Fibroblast of skin of right quadriceps (primary cell): ENCODE results near the gene PITRM1.
A peak's percentile ranks its signal among the peaks of the same experiment; 100 is the strongest.

Experiments
- DNase-seq: peaks from one replicate; pipeline ENCODE4 v3.0.0-alpha.2; 2013

The PITRM1 gene

DNA sequence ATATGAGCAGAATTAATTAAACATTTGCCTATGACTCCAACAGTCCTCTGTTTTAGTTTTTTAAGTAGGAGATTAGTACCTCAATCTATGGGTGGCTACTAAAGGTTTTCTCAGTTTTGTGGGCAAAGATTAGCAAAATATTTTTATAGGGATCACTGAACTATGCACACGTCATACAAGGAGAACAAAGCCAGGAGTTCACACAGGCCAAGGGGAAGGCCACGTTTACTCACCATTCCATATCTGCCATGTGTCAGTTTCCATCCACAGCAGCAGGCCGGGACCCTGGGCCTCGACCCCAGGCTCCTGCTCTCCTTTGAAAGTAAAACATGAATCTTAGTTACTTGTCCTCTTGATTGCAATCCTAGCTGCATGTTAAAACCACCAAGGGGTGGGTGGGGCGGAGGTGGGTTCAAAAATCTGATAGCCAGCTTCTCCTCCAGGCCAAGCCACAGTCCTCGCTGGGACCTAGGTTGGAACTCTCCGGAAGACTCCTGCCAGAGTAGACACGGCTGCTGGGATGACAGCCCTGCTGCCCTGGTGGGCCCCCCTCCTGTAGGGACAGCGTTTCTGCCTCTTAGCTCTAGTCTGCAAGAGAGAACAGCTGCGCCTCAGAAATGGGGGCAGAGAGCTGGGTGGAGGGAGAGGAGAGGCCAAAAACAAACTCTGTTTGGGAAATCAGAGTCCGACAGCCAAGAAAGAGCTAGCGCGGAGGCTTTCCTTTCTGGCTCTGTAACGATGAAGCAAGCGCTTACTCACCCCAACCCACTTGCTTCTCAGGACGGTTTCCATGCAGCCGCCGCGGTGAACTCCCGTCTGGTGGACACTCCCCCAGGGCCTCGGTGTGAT lies 35.6 kb downstream of the PITRM1 start:
- peak; percentile 45 for DNase-seq

DNA sequence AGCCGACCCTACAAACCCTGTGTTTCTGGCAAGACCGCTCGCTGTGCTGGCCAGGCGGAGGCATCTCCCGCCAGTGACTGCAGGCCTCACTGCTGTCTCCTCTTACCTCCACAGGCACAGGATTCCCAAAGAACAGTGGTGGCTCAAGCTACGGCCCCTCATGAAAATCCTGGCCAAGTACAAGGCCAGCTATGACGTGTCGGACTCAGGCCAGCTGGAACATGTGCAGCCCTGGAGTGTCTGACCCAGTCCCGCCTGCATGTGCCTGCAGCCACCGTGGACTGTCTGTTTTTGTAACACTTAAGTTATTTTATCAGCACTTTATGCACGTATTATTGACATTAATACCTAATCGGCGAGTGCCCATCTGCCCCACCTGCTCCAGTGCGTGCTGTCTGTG lies 36.2 kb downstream of the PITRM1 start:
- DNase-seq: no peak

DNA sequence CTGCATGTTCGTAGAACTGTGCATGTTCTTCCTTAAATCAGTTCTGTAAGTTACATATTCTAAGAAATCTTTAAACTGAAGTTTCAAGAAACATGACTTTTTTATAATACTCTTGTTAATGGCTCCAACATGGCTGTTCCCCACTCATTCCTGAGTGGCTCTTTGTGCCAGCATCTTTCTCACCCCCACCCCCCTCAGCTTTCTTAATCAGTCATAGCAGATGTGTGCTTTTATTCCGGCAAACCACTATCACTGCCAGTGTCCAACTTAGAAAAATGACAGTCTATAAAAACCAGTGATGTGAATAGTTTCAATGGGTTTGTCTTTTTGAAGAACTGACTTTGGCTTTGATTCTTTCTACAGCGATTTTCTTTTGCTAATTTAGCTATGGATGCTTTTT lies 37.6 kb downstream of the PITRM1 start:
- DNase-seq: no peak

DNA sequence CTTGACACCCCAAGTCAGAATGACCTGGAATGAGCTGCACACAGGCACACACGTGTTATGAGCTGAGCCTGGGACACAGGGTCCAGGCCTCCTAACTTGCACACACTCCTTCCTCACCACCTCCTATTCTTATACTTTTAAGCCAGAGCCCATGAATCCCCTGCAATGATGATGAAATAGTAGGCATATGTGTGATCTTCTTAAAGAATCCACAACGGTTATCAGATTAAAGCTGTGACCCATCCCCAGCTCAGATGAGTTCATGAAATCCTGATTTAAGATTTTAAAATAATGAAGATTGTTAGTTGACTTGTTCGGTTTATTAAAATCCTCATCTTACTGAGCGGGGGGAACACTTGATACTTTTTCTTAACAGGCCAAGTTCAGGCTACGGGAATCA lies 38.6 kb downstream of the PITRM1 start:
- no peak for DNase-seq

DNA sequence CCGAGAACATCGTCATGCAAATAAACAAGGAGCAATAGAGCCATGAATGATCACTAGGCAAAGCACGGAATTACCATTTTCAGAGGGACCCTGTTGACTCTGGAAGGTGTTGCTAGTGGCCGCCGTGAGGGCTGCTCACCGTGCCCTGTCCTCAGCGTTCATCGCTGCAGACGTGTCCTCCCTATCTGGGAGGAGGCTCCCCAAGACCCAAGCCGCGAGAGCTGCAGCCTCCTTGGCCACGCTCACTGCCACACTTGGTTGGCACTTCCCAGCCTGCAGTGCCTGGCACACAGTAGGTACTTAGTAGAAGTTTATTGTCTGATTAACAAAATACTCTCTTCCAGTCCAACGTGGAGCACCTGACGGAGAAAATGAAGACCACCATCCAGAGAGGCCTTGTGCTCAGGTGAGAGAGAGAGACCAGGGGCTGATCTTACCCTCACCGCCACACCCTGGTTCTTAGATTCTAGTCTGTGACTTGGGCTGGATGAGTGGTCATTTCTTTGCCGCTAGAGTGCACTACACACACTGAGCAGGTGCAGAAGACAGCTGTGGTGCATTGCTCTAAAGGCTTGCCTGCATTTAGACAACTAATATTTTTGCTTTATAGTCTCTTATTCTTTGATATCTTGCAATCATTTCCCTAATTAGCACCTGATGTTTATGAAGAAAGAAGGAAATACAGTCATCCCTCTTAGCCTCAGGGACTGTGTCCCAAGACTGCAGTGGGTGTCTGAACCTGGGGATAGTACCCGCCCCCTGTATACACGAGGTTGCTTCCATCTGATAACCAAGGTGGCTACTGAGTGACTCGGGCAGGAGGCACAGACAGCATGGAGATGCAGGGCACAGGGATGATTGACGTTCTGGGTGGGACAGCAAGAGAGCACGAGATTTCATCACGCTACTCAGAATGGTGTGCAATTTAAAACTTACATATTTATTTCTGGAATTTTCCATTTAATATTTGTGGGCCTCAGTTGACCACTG lies 40.3 kb downstream of the PITRM1 start:
- no peak for DNase-seq

DNA sequence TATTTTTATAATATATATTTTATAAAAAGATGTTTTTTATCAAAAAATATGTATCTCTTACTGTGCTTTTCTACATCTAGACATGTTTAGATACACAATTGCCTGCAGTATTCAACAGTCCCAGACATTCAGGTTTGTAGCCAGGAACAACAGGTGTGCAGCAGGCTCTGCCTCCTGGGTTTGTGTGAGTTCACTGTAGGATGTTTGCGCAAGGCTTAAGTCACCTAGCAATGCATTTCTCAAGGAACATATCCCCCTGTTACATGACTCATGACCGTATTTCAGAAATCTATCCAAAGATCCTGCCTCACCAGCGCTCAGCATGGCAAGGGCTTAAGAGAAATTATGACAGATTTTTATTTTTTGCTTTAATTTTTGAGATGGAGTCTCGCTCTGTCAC lies 41.5 kb downstream of the PITRM1 start:
- peak; percentile 8 for DNase-seq

DNA sequence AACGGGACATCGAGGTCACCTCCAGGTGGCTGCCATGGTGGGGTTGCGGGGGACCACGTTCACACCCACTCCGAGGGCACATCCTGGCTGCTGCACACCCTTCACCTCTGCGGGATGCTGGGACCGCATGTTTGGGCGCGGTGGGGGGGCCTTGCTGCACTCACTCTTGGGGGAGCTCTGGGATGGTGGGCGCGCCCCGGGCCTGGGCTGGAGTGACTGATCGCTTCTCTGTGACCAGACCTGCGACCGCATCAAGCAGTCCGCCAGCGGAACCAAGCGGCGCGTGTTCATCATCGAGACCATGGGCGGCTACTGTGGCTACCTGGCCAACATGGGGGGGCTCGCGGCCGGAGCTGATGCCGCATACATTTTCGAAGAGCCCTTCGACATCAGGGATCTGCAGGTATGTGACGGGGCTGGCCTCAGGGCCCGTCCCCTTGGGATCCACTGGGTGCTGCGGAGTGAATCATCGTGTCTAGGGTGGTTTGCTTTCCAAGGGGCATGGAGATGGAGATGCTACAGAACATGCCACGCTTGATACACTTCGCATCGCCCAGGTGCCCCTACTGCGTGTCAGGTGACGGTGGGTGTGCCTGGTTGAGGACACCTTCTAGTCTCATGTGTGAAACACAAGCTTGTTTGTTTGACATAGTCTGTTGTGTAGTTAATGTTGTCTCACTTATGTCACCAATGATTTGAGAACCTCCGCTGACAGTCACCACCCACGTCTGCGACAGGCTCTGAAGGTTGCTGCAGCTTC lies 42.8 kb downstream of the PITRM1 start:
- DNase-seq: no peak

DNA sequence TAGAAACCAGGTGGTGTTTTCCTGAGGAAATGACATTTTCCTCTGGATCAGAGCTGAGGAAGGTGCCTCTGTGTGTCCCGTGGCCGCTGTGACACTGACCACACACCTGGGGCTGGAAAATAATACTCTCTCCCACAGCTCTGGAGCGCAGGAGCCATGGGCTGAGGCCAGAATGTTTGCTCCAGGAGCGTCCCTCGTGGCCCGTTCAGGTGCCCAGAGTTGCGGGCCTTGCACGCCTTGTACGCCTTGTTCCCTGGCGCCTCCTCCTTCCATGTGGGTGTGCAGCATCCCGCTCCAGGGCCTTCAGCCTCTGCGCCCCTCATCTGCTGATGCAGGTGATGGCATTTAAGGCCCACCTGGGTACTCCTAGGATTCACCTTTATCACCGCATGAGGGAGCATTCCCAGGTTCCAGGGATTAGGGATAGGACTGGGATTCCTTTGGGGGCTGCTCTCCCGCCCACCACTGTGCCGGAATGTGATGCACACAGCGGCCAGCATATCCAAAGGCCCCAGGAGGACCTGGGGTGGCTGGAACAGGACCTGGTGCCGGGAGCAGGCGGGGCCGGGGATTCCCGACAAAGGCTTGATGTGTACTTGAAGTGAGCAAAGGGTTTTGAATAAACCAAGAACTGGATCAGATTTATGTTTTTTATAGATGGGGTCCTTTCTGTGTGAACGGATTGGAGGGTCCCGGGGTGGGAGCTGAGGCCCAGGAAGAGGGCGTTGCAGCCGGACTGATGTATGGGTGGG lies 44.0 kb downstream of the PITRM1 start:
- DNase-seq: no peak

DNA sequence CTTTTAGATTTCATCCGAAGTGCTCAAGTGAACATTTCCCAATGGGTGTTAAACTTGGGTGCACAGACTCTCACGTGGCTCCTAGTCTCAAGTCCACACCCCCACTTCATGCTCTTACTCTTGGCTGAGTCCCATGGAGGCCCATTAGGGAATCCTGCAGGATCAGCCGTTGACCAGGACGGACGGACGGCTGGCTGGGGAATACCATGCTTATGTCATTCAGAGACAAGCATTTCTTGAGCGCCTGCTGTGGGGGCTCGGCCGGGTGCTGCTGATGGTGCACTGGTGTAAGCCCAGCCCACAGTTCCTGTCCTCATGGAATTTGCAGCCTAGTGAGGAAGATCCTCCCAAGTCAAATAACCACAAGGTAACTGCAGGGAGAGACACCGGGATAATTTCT lies 44.7 kb downstream of the PITRM1 start:
- DNase-seq: no peak

DNA sequence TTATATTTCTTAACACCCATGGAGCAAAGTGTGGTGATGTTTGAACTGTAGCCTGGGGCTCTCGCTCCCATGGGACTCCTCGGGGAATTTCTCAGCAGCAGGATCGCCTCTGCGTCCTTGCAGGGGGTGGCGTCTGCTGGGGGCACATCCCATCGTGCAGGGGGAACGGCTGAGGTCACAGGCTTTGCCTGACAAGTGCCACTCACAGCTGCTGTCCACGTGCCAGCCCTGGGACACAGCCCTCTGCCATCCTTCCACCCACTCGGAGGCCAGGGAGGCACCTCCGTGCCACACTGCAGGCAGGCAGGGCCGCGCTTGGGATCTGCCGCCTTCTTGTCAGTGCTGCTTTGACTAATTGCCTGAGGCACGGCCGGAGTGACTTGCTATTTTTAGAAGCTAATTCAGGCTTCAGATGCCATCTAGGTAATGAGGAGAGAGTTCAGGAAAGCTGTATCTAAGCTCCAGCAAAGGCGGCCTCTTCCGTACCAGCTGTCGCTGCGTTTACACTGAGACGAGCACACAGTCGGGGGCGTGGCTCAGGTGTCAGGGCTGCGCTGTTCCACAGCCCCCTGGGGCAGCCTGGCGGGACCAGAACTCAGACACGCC lies 45.7 kb downstream of the PITRM1 start:
- DNase-seq: no peak

DNA sequence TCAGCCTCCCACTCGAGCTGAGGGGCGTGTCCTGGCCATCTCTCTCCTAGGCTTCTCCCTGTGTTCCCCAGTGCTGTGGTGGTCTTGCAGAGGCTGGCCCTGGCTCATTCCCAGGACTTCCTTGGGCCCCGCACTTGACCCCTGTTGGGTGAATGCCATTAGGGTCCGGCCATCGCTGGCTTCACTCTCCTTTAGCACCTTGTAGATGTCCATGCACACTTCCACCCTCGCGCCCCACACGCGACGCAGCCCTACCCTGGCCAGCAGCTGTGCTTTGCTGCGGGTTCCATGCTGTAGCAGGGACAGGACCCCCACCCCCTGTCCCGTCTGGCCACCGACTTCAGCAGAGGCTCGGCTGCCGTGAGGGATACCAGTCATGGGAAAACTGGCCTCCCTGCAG lies 46.3 kb downstream of the PITRM1 start:
- DNase-seq: no peak

DNA sequence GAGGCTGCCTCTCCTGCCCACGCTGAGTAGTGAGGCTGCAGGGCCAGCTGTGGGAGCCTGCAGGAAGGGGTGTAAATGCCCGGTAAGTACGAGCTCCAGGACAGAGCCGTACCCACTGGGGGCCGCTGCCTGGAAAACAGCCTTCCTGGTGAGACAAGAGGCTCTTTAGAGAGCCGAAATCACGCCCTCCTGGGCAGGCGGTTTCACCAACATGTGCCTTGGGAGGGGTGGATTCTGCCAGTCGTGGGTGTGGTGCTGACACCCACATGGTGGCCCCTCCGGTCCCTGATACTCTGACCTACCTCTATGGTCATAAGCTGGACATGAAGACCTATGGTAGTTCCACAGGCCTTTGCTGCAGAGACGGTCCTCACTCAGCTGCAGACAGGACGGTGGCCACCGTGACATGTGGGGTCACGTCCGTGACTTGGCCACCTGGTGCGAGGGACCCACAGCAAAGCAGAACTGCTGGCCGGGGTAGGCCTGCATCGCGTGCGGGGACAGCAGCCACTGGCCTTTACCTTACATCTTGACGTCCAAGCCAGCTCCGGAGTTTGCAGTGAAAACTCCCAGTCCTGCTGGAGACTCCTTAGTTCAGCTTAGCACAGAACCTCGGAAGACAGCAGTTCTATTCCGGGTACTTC lies 46.9 kb downstream of the PITRM1 start:
- no peak for DNase-seq

DNA sequence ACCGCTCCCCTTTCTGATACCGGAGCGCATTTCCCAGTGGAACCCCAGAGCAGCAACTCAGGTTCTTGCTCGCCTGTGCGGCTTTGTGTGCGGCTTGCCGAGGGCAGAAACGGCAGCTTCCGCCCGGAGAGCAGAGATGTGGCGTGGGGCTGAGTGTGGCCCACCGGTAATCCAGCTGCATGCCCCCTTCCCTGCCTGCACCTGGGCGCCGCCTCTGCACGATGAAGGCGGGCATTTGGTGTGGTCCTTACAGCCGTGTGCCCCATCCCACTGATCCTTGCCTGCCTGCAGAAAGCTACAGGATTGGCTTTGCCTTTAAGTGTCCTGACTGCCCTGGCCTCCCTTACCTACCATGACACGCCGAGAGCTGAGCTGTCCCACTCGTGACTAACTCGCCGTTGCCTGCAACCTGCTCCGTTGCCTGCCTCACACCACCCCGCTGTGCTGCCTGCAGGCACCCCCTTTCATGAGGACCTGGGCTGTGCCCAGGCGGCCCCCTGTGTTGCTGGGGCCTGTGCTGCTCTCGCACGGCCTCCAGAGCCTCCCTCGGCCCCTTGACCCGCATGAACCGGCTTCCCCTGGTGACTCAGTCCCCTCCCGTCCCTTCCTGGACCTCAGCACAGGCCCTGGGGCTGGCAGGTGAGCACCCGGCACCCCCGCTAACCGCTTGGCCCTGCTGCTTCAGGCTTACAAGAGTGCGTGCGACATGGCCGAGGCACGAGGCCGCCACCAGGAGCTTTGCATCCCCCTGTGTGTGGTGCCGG lies 48.0 kb downstream of the PITRM1 start:
- DNase-seq: no peak

DNA sequence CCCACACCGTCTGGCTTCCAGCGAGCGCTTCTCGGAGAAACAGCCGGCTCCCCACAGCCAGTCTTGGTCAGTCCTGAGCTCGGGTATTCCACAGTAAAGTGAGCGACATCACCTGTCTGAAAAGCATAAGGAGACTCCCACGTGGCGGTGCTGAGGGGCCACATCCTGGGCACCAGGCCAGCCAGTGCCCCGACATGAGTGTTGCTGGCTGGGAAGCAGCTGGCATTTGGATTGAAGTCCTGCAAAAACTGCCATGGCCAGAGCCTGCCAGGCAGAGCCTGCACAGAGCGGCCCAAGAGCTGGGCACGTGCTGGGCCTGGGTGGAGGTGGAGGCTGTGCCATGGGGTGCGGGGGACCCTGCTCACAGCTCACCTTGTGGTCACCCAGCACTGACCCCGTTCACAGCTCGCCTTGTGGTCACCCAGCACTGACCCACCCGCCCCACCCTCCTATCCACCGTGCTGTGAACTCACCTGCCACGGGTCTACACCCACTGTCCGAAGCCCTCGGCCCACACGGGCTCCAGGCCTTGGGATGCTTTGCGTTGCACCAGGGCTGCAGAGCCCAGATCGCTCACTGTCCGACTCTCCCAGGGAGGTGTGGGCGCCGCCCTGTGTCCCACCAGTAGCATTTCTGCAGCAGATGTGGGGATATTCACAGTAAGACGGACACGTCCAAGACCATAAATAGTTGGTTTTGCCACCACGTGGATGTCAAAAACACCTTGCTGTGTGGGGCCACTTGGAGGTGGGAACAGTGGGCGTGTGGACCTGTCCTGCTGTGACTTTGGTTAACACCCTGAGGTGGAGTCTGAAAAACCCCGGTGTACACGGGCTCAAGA lies 48.8 kb downstream of the PITRM1 start:
- no peak for DNase-seq

DNA sequence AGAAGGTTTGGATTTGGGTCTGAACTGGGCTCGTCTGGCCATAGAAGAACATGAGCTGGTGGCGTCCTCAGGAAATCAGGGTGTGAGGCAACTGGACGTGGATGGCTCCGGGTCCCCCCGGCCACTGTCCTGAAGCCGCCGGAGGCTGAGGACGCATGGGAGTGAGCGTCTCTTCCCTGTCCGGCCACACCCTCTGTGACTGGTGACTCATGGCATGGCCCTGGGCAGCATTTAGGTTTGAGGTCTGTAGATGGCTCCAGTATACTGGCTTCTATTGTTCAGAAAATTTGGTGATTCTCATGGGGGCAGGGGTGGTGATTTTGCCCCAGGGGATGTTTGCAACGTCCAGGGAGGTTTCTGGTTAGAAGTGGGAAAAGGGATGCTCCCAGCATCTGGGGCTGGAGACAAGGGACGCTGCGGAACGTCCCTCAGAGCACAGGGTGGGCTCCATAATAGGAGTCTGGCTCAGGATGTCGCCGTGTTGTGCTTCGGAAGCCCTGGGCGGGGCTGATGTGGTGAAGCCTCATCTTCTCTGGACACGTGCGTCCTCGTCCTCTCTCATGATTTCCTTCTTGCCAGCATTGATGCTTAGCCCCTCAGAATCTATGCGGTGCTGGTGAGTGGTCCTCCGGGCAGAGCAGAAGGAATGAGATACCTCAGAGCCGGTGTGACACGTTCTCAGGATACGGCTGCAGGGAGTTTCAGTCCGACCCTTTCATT lies 49.9 kb downstream of the PITRM1 start:
- DNase-seq: no peak

DNA sequence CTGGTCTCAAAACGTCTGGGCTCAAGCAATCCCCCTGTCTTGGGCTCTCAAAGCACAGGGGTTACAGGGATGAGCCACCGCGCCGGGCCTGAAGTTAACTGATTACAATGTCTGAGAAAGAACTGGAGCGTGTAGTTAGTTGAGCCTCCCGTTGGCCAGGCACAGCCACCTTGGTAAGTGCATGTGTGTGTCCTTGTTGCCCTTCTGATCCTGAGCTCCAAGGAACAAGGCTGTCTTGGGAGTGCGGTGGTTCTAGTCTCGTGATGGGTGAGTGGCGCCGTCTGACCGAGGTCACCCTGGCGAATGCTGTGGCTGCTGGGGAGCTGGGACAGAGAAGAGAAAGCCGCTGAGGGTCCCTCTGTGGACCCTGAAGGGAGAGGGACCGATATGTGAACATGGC lies 50.5 kb downstream of the PITRM1 start:
- DNase-seq: no peak

DNA sequence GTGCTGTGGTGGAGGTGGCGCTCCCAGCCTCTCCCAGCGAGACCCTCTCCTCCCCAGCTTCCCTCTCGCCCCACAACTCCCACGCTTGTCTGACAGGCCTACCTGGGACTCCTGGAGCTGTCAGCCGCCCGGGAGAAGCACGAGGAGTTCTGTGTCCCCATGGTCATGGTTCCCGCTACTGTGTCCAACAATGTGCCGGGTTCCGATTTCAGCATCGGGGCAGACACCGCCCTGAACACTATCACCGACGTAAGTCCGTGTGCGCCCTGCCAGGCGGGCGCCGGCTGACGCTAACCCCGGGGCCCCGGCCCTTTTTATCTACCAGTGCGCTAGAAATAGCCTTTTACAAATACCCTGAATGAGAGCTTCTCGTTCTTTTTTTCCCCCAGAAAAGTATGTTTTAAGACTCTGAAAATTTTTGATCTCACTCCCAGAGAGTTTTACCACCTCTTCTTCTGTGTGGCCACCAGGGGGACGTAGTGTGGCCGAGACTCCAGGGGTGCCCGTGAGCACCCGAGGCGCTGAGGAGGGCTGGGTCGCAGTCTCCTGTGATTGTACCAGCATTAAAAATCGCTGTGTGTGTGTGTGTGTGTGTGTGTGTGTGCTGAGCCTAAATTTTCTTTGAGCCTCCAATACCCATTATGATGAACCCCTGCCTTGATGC lies 52.7 kb downstream of the PITRM1 start:
- no peak for DNase-seq

DNA sequence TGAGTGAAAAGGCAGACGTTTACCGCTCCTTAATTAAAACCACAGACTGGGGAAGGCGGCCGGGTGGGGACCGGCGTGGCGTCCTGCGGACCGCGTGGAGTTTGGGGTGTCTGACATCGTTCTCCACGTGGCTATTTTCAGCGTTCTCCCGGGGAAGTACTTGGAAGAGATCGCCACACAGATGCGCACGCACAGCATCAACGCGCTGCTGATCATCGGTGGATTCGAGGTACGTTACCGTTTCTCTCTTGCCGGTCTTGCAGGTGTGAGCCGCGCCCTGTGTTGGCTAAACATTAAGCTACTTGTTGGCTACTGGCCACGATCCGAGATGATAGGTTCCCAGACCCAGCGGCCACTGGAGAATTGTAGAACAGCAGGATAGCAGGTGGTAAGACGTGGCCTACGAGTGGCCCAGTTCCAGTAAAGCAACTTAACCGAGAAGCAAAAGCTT lies 53.9 kb downstream of the PITRM1 start:
- no peak for DNase-seq
